Heart left ventricle (tissue), 13 donors: ENCODE data around the gene ASTN2.

Experiments used
- CTCF ChIP-seq, 12 donors: fragments of 200-600 bp; sonication (generic) in 4 of 12; IDR thresholded peaks; one replicate each; pipeline versions ENCODE4 v1.5.0 to v1.8.0; 2018 to 2022; ENCODE audit warnings: antibody characterized with exemption in 12 of 12, mild to moderate bottlenecking in 5 of 12
- POLR2A ChIP-seq, 2 donors: fragments of 450-650 bp; IDR thresholded peaks; one replicate each; pipeline ENCODE4 v1.6.1; 2017; ENCODE audit warnings: antibody characterized with exemption in 2 of 2, mild to moderate bottlenecking in 2 of 2, moderate library complexity in 2 of 2
- donor health status: ischemic (EF 13 %, LVEDD 7.1; RV severe dilation, severe dysfunction).
- donor health status: DM: no; HTN: yes; CAD: no.
- donor health status: DM: no; HTN: no; CAD: no.
- donor health status: ischemic (EF 25% LVEDD 6.9; RV normal size, moderate dysfunction).
- donor health status: ischemic (EF 25% LVEDD 5.7; RV mildly dilated, moderate dysfunction).
- donor health status: ischemic (EF 35%, LVEDD 5.7; RV mildly dilated, moderate dysfunction).
- donor health status: nonischemic (EF 11% LVEDD 7.7; RV severe dilation, severe dysfunction).
- donor health status: DM: yes; HTN: yes; CAD: no.
- donor health status: PGD.
- donor health status: ischemic (EF 29% LVEDD 5.4; RV normal size, mild dysfunction).
- donor health status: nonischemic (EF 23%, LVEDD 6.1; RV moderate dilation, normal function).

DNA sequence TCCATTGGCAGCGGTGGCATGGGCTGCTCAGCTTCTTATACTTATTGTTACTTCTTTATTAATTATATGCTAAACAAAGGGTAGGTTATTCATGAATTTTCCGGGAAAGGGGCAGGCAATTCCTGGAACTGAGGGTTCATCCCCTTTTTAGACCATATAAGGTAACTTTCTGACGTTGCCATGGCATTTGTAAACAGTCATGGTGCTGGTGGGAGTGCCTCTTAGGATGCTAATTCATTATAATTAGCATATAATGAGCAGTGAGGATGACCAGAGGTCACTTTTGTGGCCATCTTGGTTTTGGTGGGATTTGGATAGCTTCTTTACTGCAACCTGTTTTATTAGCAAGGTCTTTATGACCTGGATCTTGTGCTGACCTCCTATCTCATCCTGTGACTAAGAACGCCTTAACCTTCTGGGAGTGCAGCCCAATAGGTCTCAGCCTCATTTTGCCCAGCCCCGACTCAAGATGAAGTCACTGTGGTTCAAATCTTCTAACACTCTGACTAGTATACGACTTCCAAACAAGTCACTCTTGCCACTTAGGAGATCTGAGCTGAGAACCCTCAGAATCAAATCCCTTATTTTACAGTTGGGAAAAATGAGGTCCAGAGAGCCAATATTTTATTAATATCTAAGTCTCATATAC lies 490.3 kb downstream of the ASTN2 start:
- TF ChIP-seq CTCF (IDR thresholded peaks at IDR 0.05) (no peak), POLR2A (IDR thresholded peaks at IDR 0.05) (no peak)
